ENCODE data around the gene BTN1A1. TPM values are rescaled to one million over a fixed set of nuclear protein-coding genes. Genes with fewer than 3 reads are reported as not detected.

BTN1A1 gene
- total and polyA plus RNA-seq, 9 of the 15 experiments (the other 6 are each of a cell fraction or from before 2014, with no cell fraction given) = 0.01 to 0.15 (median 0.06) TPM; not detected in 4

DNA sequence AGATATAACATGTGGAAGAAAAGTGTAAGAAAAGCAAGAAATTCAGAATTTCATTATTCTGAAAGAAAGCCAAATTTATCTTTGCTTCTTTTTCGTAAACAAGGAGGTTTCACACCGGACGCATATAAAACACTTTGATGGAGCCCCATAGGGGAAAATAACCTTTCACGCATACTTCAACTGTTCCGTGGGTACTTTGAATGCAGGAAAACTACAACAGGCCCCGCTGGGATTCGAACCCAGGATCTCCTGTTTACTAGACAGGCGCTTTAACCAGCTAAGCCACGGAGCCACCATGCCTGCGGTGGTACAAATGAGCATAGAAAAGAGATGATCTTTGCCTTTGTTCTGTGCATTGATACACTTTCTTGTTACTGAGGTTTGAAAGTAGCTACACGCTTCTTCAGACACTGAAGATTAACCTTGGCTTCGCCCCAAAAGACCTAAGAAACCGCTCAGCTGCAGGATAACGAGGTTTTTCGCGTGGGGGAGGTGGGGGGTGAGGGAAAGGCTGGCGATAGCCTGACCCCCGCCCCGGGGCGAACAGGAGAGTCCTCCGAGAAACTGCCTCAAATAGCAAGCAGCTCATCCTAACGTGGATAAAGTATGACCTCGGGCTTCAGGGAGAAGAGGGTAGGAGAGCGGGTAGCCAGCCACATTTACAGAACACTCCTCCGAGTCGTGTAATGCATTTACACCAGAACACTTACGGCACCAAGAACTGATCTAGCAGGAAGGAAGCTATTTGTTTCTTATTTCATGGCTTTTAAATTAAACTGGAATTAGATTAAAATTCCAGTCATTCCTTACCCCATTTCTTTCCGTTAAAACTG is 32.8 kb downstream of the BTN1A1 start (continued):
- TF ChIP-seq ZSCAN32 (CRISPR knock-in tag; IDR thresholded peaks at IDR 0.05) (no peak), ZNF76 (CRISPR knock-in tag; IDR thresholded peaks at IDR 0.05; ENCODE audit: borderline replicate concordance) (no peak), ZNF3 (CRISPR knock-in tag; IDR thresholded peaks at IDR 0.05) (no peak), NEUROD1 (IDR thresholded peaks at IDR 0.05; ENCODE audit: borderline replicate concordance, low read depth, low read length, partially characterized antibody) (no peak), ZNF184 (CRISPR knock-in tag; IDR thresholded peaks at IDR 0.05) (no peak), NR3C1 (CRISPR knock-in tag; IDR thresholded peaks at IDR 0.05) (no peak), ZNF436 (CRISPR knock-in tag; IDR thresholded peaks at IDR 0.05) (peak; percentile 53; the same call in 1 of the 2 replicates), RAD21 (CRISPR knock-in tag; conservative IDR thresholded peaks at IDR 0.05 in 1 of 2, IDR thresholded peaks at IDR 0.05 in 1 of 2) (peak; percentile 12 to 15; a peak in 1 of 4 replicates), DNMT1 (IDR thresholded peaks at IDR 0.05) (no peak), HDAC3 (IDR thresholded peaks at IDR 0.05; ENCODE audit: borderline replicate concordance, partially characterized antibody) (peak; percentile 58), SRF (CRISPR knock-in tag; IDR thresholded peaks at IDR 0.05) (peak; percentile 22; a peak in 2 of 4 replicates), FOXJ2 (tag; IDR thresholded peaks at IDR 0.05) (peak; percentile 87), SAP30 (IDR thresholded peaks at IDR 0.05; ENCODE audit: borderline replicate concordance, insufficient read depth, low read depth, low read length, poor library complexity, severe bottlenecking) (peak; percentile 16), TRIM28 (IDR thresholded peaks at IDR 0.05) (0 out of 2 replicates have a peak, but pooled peaks have one; percentile 52), STAG1 (CRISPR knock-in tag; IDR thresholded peaks at IDR 0.05; ENCODE audit: borderline replicate concordance) (no peak)
- TF ChIP-seq, protein P1, sequence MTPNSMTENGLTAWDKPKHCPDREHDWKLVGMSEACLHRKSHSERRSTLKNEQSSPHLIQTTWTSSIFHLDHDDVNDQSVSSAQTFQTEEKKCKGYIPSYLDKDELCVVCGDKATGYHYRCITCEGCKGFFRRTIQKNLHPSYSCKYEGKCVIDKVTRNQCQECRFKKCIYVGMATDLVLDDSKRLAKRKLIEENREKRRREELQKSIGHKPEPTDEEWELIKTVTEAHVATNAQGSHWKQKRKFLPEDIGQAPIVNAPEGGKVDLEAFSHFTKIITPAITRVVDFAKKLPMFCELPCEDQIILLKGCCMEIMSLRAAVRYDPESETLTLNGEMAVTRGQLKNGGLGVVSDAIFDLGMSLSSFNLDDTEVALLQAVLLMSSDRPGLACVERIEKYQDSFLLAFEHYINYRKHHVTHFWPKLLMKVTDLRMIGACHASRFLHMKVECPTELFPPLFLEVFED (CRISPR knock-in tag; conservative IDR thresholded peaks at IDR 0.05) = no peak
- TF ChIP-seq, protein P2, sequence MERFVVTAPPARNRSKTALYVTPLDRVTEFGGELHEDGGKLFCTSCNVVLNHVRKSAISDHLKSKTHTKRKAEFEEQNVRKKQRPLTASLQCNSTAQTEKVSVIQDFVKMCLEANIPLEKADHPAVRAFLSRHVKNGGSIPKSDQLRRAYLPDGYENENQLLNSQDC (CRISPR knock-in tag; IDR thresholded peaks at IDR 0.05) = peak; percentile 21; the same call in 1 of the 2 replicates
- TF ChIP-seq, protein P3, sequence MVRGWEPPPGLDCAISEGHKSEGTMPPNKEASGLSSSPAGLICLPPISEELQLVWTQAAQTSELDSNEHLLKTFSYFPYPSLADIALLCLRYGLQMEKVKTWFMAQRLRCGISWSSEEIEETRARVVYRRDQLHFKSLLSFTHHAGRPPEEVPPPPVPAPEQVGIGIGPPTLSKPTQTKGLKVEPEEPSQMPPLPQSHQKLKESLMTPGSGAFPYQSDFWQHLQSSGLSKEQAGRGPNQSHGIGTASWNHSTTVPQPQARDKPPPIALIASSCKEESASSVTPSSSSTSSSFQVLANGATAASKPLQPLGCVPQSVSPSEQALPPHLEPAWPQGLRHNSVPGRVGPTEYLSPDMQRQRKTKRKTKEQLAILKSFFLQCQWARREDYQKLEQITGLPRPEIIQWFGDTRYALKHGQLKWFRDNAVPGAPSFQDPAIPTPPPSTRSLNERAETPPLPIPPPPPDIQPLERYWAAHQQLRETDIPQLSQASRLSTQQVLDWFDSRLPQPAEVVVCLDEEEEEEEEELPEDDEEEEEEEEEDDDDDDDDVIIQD (CRISPR knock-in tag; IDR thresholded peaks at IDR 0.05) = no peak
- TF ChIP-seq, protein P4, sequence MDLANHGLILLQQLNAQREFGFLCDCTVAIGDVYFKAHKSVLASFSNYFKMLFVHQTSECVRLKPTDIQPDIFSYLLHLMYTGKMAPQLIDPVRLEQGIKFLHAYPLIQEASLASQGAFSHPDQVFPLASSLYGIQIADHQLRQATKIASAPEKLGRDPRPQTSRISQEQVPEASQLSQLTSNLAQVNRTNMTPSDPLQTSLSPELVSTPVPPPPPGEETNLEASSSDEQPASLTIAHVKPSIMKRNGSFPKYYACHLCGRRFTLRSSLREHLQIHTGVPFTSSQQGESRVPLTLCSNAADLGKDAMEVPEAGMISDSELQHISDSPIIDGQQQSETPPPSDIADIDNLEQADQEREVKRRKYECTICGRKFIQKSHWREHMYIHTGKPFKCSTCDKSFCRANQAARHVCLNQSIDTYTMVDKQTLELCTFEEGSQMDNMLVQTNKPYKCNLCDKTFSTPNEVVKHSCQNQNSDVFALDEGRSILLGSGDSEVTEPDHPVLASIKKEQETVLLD (IDR thresholded peaks at IDR 0.05) = peak; percentile 76; the same call in 1 of the 2 replicates
- TF ChIP-seq, protein P5, sequence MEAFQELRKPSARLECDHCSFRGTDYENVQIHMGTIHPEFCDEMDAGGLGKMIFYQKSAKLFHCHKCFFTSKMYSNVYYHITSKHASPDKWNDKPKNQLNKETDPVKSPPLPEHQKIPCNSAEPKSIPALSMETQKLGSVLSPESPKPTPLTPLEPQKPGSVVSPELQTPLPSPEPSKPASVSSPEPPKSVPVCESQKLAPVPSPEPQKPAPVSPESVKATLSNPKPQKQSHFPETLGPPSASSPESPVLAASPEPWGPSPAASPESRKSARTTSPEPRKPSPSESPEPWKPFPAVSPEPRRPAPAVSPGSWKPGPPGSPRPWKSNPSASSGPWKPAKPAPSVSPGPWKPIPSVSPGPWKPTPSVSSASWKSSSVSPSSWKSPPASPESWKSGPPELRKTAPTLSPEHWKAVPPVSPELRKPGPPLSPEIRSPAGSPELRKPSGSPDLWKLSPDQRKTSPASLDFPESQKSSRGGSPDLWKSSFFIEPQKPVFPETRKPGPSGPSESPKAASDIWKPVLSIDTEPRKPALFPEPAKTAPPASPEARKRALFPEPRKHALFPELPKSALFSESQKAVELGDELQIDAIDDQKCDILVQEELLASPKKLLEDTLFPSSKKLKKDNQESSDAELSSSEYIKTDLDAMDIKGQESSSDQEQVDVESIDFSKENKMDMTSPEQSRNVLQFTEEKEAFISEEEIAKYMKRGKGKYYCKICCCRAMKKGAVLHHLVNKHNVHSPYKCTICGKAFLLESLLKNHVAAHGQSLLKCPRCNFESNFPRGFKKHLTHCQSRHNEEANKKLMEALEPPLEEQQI (IDR thresholded peaks at IDR 0.05) = peak; percentile 71; the same call in 1 of the 2 replicates
